ENCODE results near the gene NKAIN4.

Gene NKAIN4

GRCh38 chr20:63242736-63243135, 11.5 kb downstream of the NKAIN4 start:
- Histone ChIP-seq H3K36me3 (ENCODE audit: insufficient read depth, low read length) (no peaks in the 10 kb centered on the region), H3K9me3 (ENCODE audit: insufficient read depth, low read depth, low read length) (no peaks in the 10 kb centered on the region), H3K9ac (ENCODE audit: low read depth, low read length) (no peak overlapping the region), H3K27me3 (ENCODE audit: insufficient read depth, low read length) (0 out of 2 replicates have a peak, but pooled peaks cover 6% of the 10 kb centered on the region), H3K27ac (ENCODE audit: low read depth, low read length) (no peak overlapping the region), H3K4me1 (ENCODE audit: insufficient read depth, low read length) (peaks cover 4% of the 10 kb centered on the region), H3K4me3 (ENCODE audit: low read length) (no peak overlapping the region)
- WGBS, result 95% methylated on average over 21 of the region's 21 CpGs

GRCh38 chr20:63241272-63241671, 13.0 kb downstream of the NKAIN4 start:
- WGBS, result 88% methylated on average over 11 of the region's 11 CpGs
- Histone ChIP-seq H3K27ac (ENCODE audit: low read depth, low read length) (no peak overlapping the region), H3K27me3 (ENCODE audit: insufficient read depth, low read length) (0 out of 2 replicates have a peak, but pooled peaks cover 2% of the 10 kb centered on the region), H3K4me3 (ENCODE audit: low read length) (no peak overlapping the region), H3K4me1 (ENCODE audit: insufficient read depth, low read length) (no peaks in the 10 kb centered on the region; the same call in 1 of the 2 replicates), H3K36me3 (ENCODE audit: insufficient read depth, low read length) (no peaks in the 10 kb centered on the region), H3K9ac (ENCODE audit: low read depth, low read length) (no peak overlapping the region), H3K9me3 (ENCODE audit: insufficient read depth, low read depth, low read length) (no peaks in the 10 kb centered on the region)

- Histone ChIP-seq H3K4me1 (ENCODE audit: insufficient read depth, low read length) (no peaks in the 10 kb centered on the region), H3K36me3 (ENCODE audit: insufficient read depth, low read length) (no peaks in the 10 kb centered on the region), H3K27me3 (ENCODE audit: insufficient read depth, low read length) (no peaks in the 10 kb centered on the region), H3K4me3 (ENCODE audit: low read length) (no peak overlapping the region), H3K9ac (ENCODE audit: low read depth, low read length) (no peak overlapping the region), H3K27ac (ENCODE audit: low read depth, low read length) (no peak overlapping the region), H3K9me3 (ENCODE audit: insufficient read depth, low read depth, low read length) (no peaks in the 10 kb centered on the region)
- 89% methylated on average over 11 of the region's 11 CpGs for WGBS
Observed at GRCh38 chr20:63240004-63240403, 14.3 kb downstream of the NKAIN4 start.

- Histone ChIP-seq H3K36me3 (ENCODE audit: insufficient read depth, low read length) (no peaks in the 10 kb centered on the region), H3K9ac (ENCODE audit: low read depth, low read length) (no peak overlapping the region), H3K9me3 (ENCODE audit: insufficient read depth, low read depth, low read length) (no peaks in the 10 kb centered on the region), H3K4me3 (ENCODE audit: low read length) (no peak overlapping the region), H3K4me1 (ENCODE audit: insufficient read depth, low read length) (peaks cover 2% of the 10 kb centered on the region; the same call in 1 of the 2 replicates), H3K27me3 (ENCODE audit: insufficient read depth, low read length) (no peaks in the 10 kb centered on the region), H3K27ac (ENCODE audit: low read depth, low read length) (no peak overlapping the region)
- WGBS, result 92% methylated on average over 30 of the region's 30 CpGs
Observed at GRCh38 chr20:63239431-63239830, 14.8 kb downstream of the NKAIN4 start.

GRCh38 chr20:63238514-63239125, 15.6 kb downstream of the NKAIN4 start:
- Histone ChIP-seq H3K36me3 (ENCODE audit: insufficient read depth, low read length) (no peaks in the 10 kb centered on the region), H3K27ac (ENCODE audit: low read depth, low read length) (no peak overlapping the region), H3K9ac (ENCODE audit: low read depth, low read length) (no peak overlapping the region), H3K9me3 (ENCODE audit: insufficient read depth, low read depth, low read length) (no peaks in the 10 kb centered on the region), H3K27me3 (ENCODE audit: insufficient read depth, low read length) (no peaks in the 10 kb centered on the region), H3K4me1 (ENCODE audit: insufficient read depth, low read length) (peaks cover 4% of the 10 kb centered on the region; the same call in 1 of the 2 replicates), H3K4me3 (ENCODE audit: low read length) (no peak overlapping the region)
- 79% methylated on average over 16 of the region's 16 CpGs for WGBS

GRCh38 chr20:63238031-63238430, 16.2 kb downstream of the NKAIN4 start:
- WGBS, result 90% methylated on average over 10 of the region's 10 CpGs
- Histone ChIP-seq H3K9me3 (ENCODE audit: insufficient read depth, low read depth, low read length) (no peaks in the 10 kb centered on the region), H3K27me3 (ENCODE audit: insufficient read depth, low read length) (no peaks in the 10 kb centered on the region), H3K36me3 (ENCODE audit: insufficient read depth, low read length) (no peaks in the 10 kb centered on the region), H3K27ac (ENCODE audit: low read depth, low read length) (no peak overlapping the region), H3K9ac (ENCODE audit: low read depth, low read length) (no peak overlapping the region), H3K4me3 (ENCODE audit: low read length) (no peak overlapping the region), H3K4me1 (ENCODE audit: insufficient read depth, low read length) (peaks cover 7% of the 10 kb centered on the region; the same call in 1 of the 2 replicates)

GRCh38 chr20:63236116-63236837, 18.0 kb downstream of the NKAIN4 start:
- Histone ChIP-seq H3K4me1 (ENCODE audit: insufficient read depth, low read length) (peaks cover 9% of the 10 kb centered on the region), H3K36me3 (ENCODE audit: insufficient read depth, low read length) (no peaks in the 10 kb centered on the region), H3K9ac (ENCODE audit: low read depth, low read length) (no peak overlapping the region), H3K27ac (ENCODE audit: low read depth, low read length) (no peak overlapping the region), H3K27me3 (ENCODE audit: insufficient read depth, low read length) (no peaks in the 10 kb centered on the region), H3K4me3 (ENCODE audit: low read length) (no peak overlapping the region), H3K9me3 (ENCODE audit: insufficient read depth, low read depth, low read length) (no peaks in the 10 kb centered on the region)
- WGBS, result 82% methylated on average over 26 of the region's 26 CpGs

- Histone ChIP-seq H3K9ac (ENCODE audit: low read depth, low read length) (no peak within 1 kb of the TSS), H3K36me3 (ENCODE audit: insufficient read depth, low read length) (no peaks in the 10 kb centered on the region), H3K4me1 (ENCODE audit: insufficient read depth, low read length) (peaks cover 12% of the 10 kb centered on the region), H3K4me3 (ENCODE audit: low read length) (peak within 1 kb of the TSS; percentile 7; the same call in 1 of the 2 replicates), H3K27ac (ENCODE audit: low read depth, low read length) (no peak within 1 kb of the TSS), H3K27me3 (ENCODE audit: insufficient read depth, low read length) (no peaks in the 10 kb centered on the region), H3K9me3 (ENCODE audit: insufficient read depth, low read depth, low read length) (no peaks in the 10 kb centered on the region)
- 53% methylated on average over 17 of the region's 17 CpGs for WGBS
Observed at GRCh38 chr20:63235399-63235983, 18.8 kb downstream of the NKAIN4 start, which contains the start of gene BIRC7. Gene BIRC7, plus strand, starts transcription at chr20:63235905. Its CDS starts 192 bp downstream, at chr20:63236097.

GRCh38 chr20:63234693-63235398, 19.4 kb downstream of the NKAIN4 start:
- Histone ChIP-seq H3K9me3 (ENCODE audit: insufficient read depth, low read depth, low read length) (no peaks in the 10 kb centered on the region), H3K27ac (ENCODE audit: low read depth, low read length) (no peak overlapping the region), H3K4me3 (ENCODE audit: low read length) (peak overlapping the region; percentile 7; the same call in 1 of the 2 replicates), H3K36me3 (ENCODE audit: insufficient read depth, low read length) (no peaks in the 10 kb centered on the region), H3K27me3 (ENCODE audit: insufficient read depth, low read length) (no peaks in the 10 kb centered on the region), H3K4me1 (ENCODE audit: insufficient read depth, low read length) (peaks cover 18% of the 10 kb centered on the region), H3K9ac (ENCODE audit: low read depth, low read length) (no peak overlapping the region)
- 8% methylated on average over 19 of the region's 20 CpGs for WGBS

GRCh38 chr20:63233924-63234323, 20.3 kb downstream of the NKAIN4 start:
- WGBS, result 86% methylated on average over 17 of the region's 17 CpGs
- no peak overlapping the region for H3K9ac ChIP-seq (ENCODE audit: low read depth, low read length)
- no peaks in the 10 kb centered on the region for H3K36me3 ChIP-seq (ENCODE audit: insufficient read depth, low read length)

GRCh38 chr20:63233061-63233344, 21.3 kb downstream of the NKAIN4 start:
- no peaks in the 10 kb centered on the region for H3K9me3 ChIP-seq (ENCODE audit: insufficient read depth, low read depth, low read length)
- 52% methylated on average over 3 of the region's 3 CpGs for WGBS
- H3K9ac ChIP-seq (ENCODE audit: low read depth, low read length), result no peak overlapping the region
- H3K4me3 ChIP-seq (ENCODE audit: low read length), result no peak overlapping the region
- no peaks in the 10 kb centered on the region for H3K36me3 ChIP-seq (ENCODE audit: insufficient read depth, low read length)
- peaks cover 22% of the 10 kb centered on the region for H3K4me1 ChIP-seq (ENCODE audit: insufficient read depth, low read length)
- H3K27me3 ChIP-seq (ENCODE audit: insufficient read depth, low read length), result no peaks in the 10 kb centered on the region
- no peak overlapping the region for H3K27ac ChIP-seq (ENCODE audit: low read depth, low read length)

More at GRCh38 chr20:63233924-63234323, 20.3 kb downstream of the NKAIN4 start:
- H3K27ac ChIP-seq (ENCODE audit: low read depth, low read length), result no peak overlapping the region
- H3K4me3 ChIP-seq (ENCODE audit: low read length), result no peak overlapping the region
- H3K9me3 ChIP-seq (ENCODE audit: insufficient read depth, low read depth, low read length), result no peaks in the 10 kb centered on the region
- H3K4me1 ChIP-seq (ENCODE audit: insufficient read depth, low read length), result peaks cover 22% of the 10 kb centered on the region
- H3K27me3 ChIP-seq (ENCODE audit: insufficient read depth, low read length), result no peaks in the 10 kb centered on the region

All from HUES64 (cell line).